Measurements from ENCODE around the gene DBF4B. TPM values are rescaled to one million over a fixed set of nuclear protein-coding genes. Genes with fewer than 3 reads are reported as not detected.
A peak's percentile ranks its signal among the peaks of the same experiment; 100 is the strongest.
"Not testable (repeated sequence)": the region's sequence is repeated elsewhere in the genome, so short reads cannot be mapped to it uniquely, and the experiment has no call there.

The DBF4B gene
- total RNA-seq = 2.6 TPM

GRCh38 chr17:44708401-44709263 is at the start of gene DBF4B:
Gene DBF4B (plus strand): TSS chr17:44708665. CDS start chr17:44708821, 156 bp downstream.
- Histone ChIP-seq H3K4me1 (ENCODE audit: control insufficient read depth in 3 of 3, insufficient read depth in 3 of 3, low read length in 3 of 3) (peaks cover 7 to 17% (median 8%) of the 10 kb centered on the region in 3 donors), H3K27me3 (ENCODE audit: control insufficient read depth in 3 of 3, insufficient read depth in 3 of 3, low read length in 3 of 3) (no peaks in the 10 kb centered on the region), H3K27ac (ENCODE audit: low read depth, low read length) (peak within 1 kb of the TSS; percentile 87), H3K4me3 (ENCODE audit: low read length in 3 of 3) (peak within 1 kb of the TSS; percentile 89 to 100 (median 100)), H3K9me3 (ENCODE audit: control insufficient read depth in 3 of 3, low read length in 3 of 3) (no peaks in the 10 kb centered on the region), H3K9ac (ENCODE audit: low read depth in 1 of 3, low read length in 3 of 3) (peak within 1 kb of the TSS; percentile 86 to 91 (median 90)), H3K36me3 (ENCODE audit: control insufficient read depth in 3 of 3, insufficient read depth in 3 of 3, low read length in 3 of 3) (no peaks in the 10 kb centered on the region)

- Histone ChIP-seq H3K4me1 (ENCODE audit: control insufficient read depth in 3 of 3, insufficient read depth in 3 of 3, low read length in 3 of 3) (no peaks in the 10 kb centered on the region), H3K27me3 (ENCODE audit: control insufficient read depth in 3 of 3, insufficient read depth in 3 of 3, low read length in 3 of 3) (peaks cover 3 to 6% (median 4%) of the 10 kb centered on the region in 3 donors), H3K36me3 (ENCODE audit: control insufficient read depth in 3 of 3, insufficient read depth in 3 of 3, low read length in 3 of 3) (no peaks in the 10 kb centered on the region), H3K9me3 (ENCODE audit: control insufficient read depth in 3 of 3, low read length in 3 of 3) (no peaks in the 10 kb centered on the region), H3K4me3 (ENCODE audit: low read length in 3 of 3) (no peak overlapping the region), H3K9ac (ENCODE audit: low read depth in 1 of 3, low read length in 3 of 3) (no peak overlapping the region), H3K27ac (ENCODE audit: low read depth, low read length) (no peak overlapping the region)
Measured at GRCh38 chr17:44661835-44662234, 46.6 kb upstream of the DBF4B start.

GRCh38 chr17:44663095-44663494 is 45.4 kb upstream of the DBF4B start:
- Histone ChIP-seq H3K27ac (ENCODE audit: low read depth, low read length) (no peak overlapping the region), H3K9me3 (ENCODE audit: control insufficient read depth in 3 of 3, low read length in 3 of 3) (no peaks in the 10 kb centered on the region), H3K4me3 (ENCODE audit: low read length in 3 of 3) (no peak overlapping the region), H3K27me3 (ENCODE audit: control insufficient read depth in 3 of 3, insufficient read depth in 3 of 3, low read length in 3 of 3) (no peaks in the 10 kb centered on the region), H3K36me3 (ENCODE audit: control insufficient read depth in 3 of 3, insufficient read depth in 3 of 3, low read length in 3 of 3) (no peaks in the 10 kb centered on the region), H3K9ac (ENCODE audit: low read depth in 1 of 3, low read length in 3 of 3) (no peak overlapping the region), H3K4me1 (ENCODE audit: control insufficient read depth in 3 of 3, insufficient read depth in 3 of 3, low read length in 3 of 3) (no peaks in the 10 kb centered on the region)

GRCh38 chr17:44664867-44665266 is 43.6 kb upstream of the DBF4B start:
- H3K27me3 ChIP-seq (ENCODE audit: control insufficient read depth in 3 of 3, insufficient read depth in 3 of 3, low read length in 3 of 3) = no peaks in the 10 kb centered on the region
- no peaks in the 10 kb centered on the region for H3K9me3 ChIP-seq (ENCODE audit: control insufficient read depth in 3 of 3, low read length in 3 of 3)
- H3K27ac ChIP-seq (ENCODE audit: low read depth, low read length) = no peak overlapping the region
- no peaks in the 10 kb centered on the region for H3K36me3 ChIP-seq (ENCODE audit: control insufficient read depth in 3 of 3, insufficient read depth in 3 of 3, low read length in 3 of 3)
- H3K4me1 ChIP-seq (ENCODE audit: control insufficient read depth in 3 of 3, insufficient read depth in 3 of 3, low read length in 3 of 3) = no peaks in the 10 kb centered on the region
- H3K4me3 ChIP-seq (ENCODE audit: low read length in 3 of 3) = no peak overlapping the region
- H3K9ac ChIP-seq (ENCODE audit: low read depth in 1 of 3, low read length in 3 of 3) = no peak overlapping the region

- no peak overlapping the region for H3K9ac ChIP-seq (ENCODE audit: low read depth in 1 of 3, low read length in 3 of 3)
- H3K4me3 ChIP-seq (ENCODE audit: low read length in 3 of 3) = no peak overlapping the region
- H3K4me1 ChIP-seq (ENCODE audit: control insufficient read depth in 3 of 3, insufficient read depth in 3 of 3, low read length in 3 of 3) = no peaks in the 10 kb centered on the region
- H3K27ac ChIP-seq (ENCODE audit: low read depth, low read length) = no peak overlapping the region
- no peaks in the 10 kb centered on the region for H3K36me3 ChIP-seq (ENCODE audit: control insufficient read depth in 3 of 3, insufficient read depth in 3 of 3, low read length in 3 of 3)
- H3K9me3 ChIP-seq (ENCODE audit: control insufficient read depth in 3 of 3, low read length in 3 of 3) = no peaks in the 10 kb centered on the region
- H3K27me3 ChIP-seq (ENCODE audit: control insufficient read depth in 3 of 3, insufficient read depth in 3 of 3, low read length in 3 of 3) = no peaks in the 10 kb centered on the region
Measured at GRCh38 chr17:44666006-44666405, 42.5 kb upstream of the DBF4B start.

GRCh38 chr17:44672479-44673093 is 35.9 kb upstream of the DBF4B start:
- Histone ChIP-seq H3K27ac (ENCODE audit: low read depth, low read length) (no peak overlapping the region), H3K9me3 (ENCODE audit: control insufficient read depth in 3 of 3, low read length in 3 of 3) (no peaks in the 10 kb centered on the region), H3K36me3 (ENCODE audit: control insufficient read depth in 3 of 3, insufficient read depth in 3 of 3, low read length in 3 of 3) (peaks cover 0 to 4% (median under 1%) of the 10 kb centered on the region in 3 donors), H3K4me1 (ENCODE audit: control insufficient read depth in 3 of 3, insufficient read depth in 3 of 3, low read length in 3 of 3) (no peaks in the 10 kb centered on the region), H3K27me3 (ENCODE audit: control insufficient read depth in 3 of 3, insufficient read depth in 3 of 3, low read length in 3 of 3) (no peaks in the 10 kb centered on the region), H3K9ac (ENCODE audit: low read depth in 1 of 3, low read length in 3 of 3) (no peak overlapping the region), H3K4me3 (ENCODE audit: low read length in 3 of 3) (no peak overlapping the region)

- no peak overlapping the region for H3K27ac ChIP-seq (ENCODE audit: low read depth, low read length)
- no peaks in the 10 kb centered on the region for H3K27me3 ChIP-seq (ENCODE audit: control insufficient read depth in 3 of 3, insufficient read depth in 3 of 3, low read length in 3 of 3)
- H3K4me3 ChIP-seq (ENCODE audit: low read length in 3 of 3) = no peak overlapping the region
- H3K9me3 ChIP-seq (ENCODE audit: control insufficient read depth in 3 of 3, low read length in 3 of 3) = no peaks in the 10 kb centered on the region
- H3K4me1 ChIP-seq (ENCODE audit: control insufficient read depth in 3 of 3, insufficient read depth in 3 of 3, low read length in 3 of 3) = no peaks in the 10 kb centered on the region
- H3K36me3 ChIP-seq (ENCODE audit: control insufficient read depth in 3 of 3, insufficient read depth in 3 of 3, low read length in 3 of 3) = peaks cover 0 to 11% (median 11%) of the 10 kb centered on the region in 3 donors
- H3K9ac ChIP-seq (ENCODE audit: low read depth in 1 of 3, low read length in 3 of 3) = no peak overlapping the region
Measured at GRCh38 chr17:44673893-44674292, 34.6 kb upstream of the DBF4B start.

- Histone ChIP-seq H3K4me1 (ENCODE audit: control insufficient read depth in 3 of 3, insufficient read depth in 3 of 3, low read length in 3 of 3) (no peaks in the 10 kb centered on the region), H3K9ac (ENCODE audit: low read depth in 1 of 3, low read length in 3 of 3) (no peak overlapping the region), H3K27me3 (ENCODE audit: control insufficient read depth in 3 of 3, insufficient read depth in 3 of 3, low read length in 3 of 3) (no peaks in the 10 kb centered on the region), H3K4me3 (ENCODE audit: low read length in 3 of 3) (no peak overlapping the region), H3K9me3 (ENCODE audit: control insufficient read depth in 3 of 3, low read length in 3 of 3) (no peaks in the 10 kb centered on the region), H3K36me3 (ENCODE audit: control insufficient read depth in 3 of 3, insufficient read depth in 3 of 3, low read length in 3 of 3) (peaks cover 5 to 28% (median 18%) of the 10 kb centered on the region in 3 donors), H3K27ac (ENCODE audit: low read depth, low read length) (no peak overlapping the region)
Measured at GRCh38 chr17:44677136-44677535, 31.3 kb upstream of the DBF4B start.

GRCh38 chr17:44683303-44683702 is 25.2 kb upstream of the DBF4B start:
- not testable (repeated sequence) for H3K9me3 ChIP-seq (ENCODE audit: control insufficient read depth in 3 of 3, low read length in 3 of 3); H3K4me3 ChIP-seq (ENCODE audit: low read length in 3 of 3); H3K27me3 ChIP-seq (ENCODE audit: control insufficient read depth in 3 of 3, insufficient read depth in 3 of 3, low read length in 3 of 3); H3K27ac ChIP-seq (ENCODE audit: low read depth, low read length); H3K9ac ChIP-seq (ENCODE audit: low read depth in 1 of 3, low read length in 3 of 3)
- Histone ChIP-seq H3K4me1 (ENCODE audit: control insufficient read depth in 3 of 3, insufficient read depth in 3 of 3, low read length in 3 of 3) (peaks cover 0 to 16% (median 12%) of the 10 kb centered on the region in 3 donors), H3K36me3 (ENCODE audit: control insufficient read depth in 3 of 3, insufficient read depth in 3 of 3, low read length in 3 of 3) (peaks cover 12 to 38% (median 24%) of the 10 kb centered on the region in 3 donors)

- H3K27me3 ChIP-seq (ENCODE audit: control insufficient read depth in 3 of 3, insufficient read depth in 3 of 3, low read length in 3 of 3) = no peaks in the 10 kb centered on the region
- peak overlapping the region in 1 of 3 donors; percentile 16 for H3K4me3 ChIP-seq (ENCODE audit: low read length in 3 of 3)
- H3K9ac ChIP-seq (ENCODE audit: low read depth in 1 of 3, low read length in 3 of 3) = peak overlapping the region in 1 of 3 donors; percentile 6
- H3K4me1 ChIP-seq (ENCODE audit: control insufficient read depth in 3 of 3, insufficient read depth in 3 of 3, low read length in 3 of 3) = peaks cover 11 to 33% (median 25%) of the 10 kb centered on the region in 3 donors
- H3K9me3 ChIP-seq (ENCODE audit: control insufficient read depth in 3 of 3, low read length in 3 of 3) = no peaks in the 10 kb centered on the region
- no peak overlapping the region for H3K27ac ChIP-seq (ENCODE audit: low read depth, low read length)
- H3K36me3 ChIP-seq (ENCODE audit: control insufficient read depth in 3 of 3, insufficient read depth in 3 of 3, low read length in 3 of 3) = peaks cover 9 to 12% (median 9%) of the 10 kb centered on the region in 3 donors
Measured at GRCh38 chr17:44687756-44688155, 20.7 kb upstream of the DBF4B start.
